GM23248 (cell line): ENCODE measurements around the gene SLBP.

Experiments used
- EZH2 ChIP-seq: fragments of 200-600 bp; sonication (generic); IDR thresholded peaks from 2 replicates; pipeline ENCODE4 v1.6.1; 2018; ENCODE audit warnings: antibody characterized with exemption, mild to moderate bottlenecking; ENCODE audit not compliant: insufficient read depth, poor library complexity, severe bottlenecking
- EZH2phosphoT487 ChIP-seq: fragments of 200-600 bp; sonication (generic); IDR thresholded peaks from 2 replicates; pipeline ENCODE4 v1.6.1; 2018; ENCODE audit warnings: antibody characterized with exemption, moderate library complexity, mild to moderate bottlenecking, low read depth; ENCODE audit not compliant: insufficient read depth

- TF ChIP-seq EZH2 (no peak), EZH2phosphoT487 (no peak)
Measured at GRCh38 chr4:1738410-1738809, 26.3 kb upstream of the SLBP start.
